DOHH2 (cell line): ENCODE measurements around the gene PTPRN2.

Experiments used
- H3F3A ChIP-seq: fragments of 200-600 bp; sonication (generic), shearing (Covaris generic); 2 replicates; pipeline ENCODE4 v1.6.0; 2016; ENCODE audit warnings: antibody characterized with exemption, mild to moderate bottlenecking; ENCODE audit not compliant: control insufficient read depth, insufficient read depth
- H3K27ac ChIP-seq: fragments of 200-600 bp; sonication (generic); 2 replicates; pipeline ENCODE4 v1.5.1; 2014; ENCODE audit warnings: low read depth, mild to moderate bottlenecking, low read length, moderate library complexity
- H3K27me3 ChIP-seq: fragments of 200-600 bp; sonication (generic); 2 replicates; pipeline ENCODE4 v1.6.1; 2014; ENCODE audit warnings: mild to moderate bottlenecking, low read length, mixed read lengths; ENCODE audit not compliant: control insufficient read depth
- H3K36me3 ChIP-seq: fragments of 200-600 bp; sonication (generic); 2 replicates; pipeline ENCODE4 v1.6.1; 2014; ENCODE audit warnings: mild to moderate bottlenecking, low read length, moderate library complexity, mixed read lengths; ENCODE audit not compliant: control insufficient read depth
- H3K4me1 ChIP-seq: fragments of 200-600 bp; sonication (generic); 2 replicates; pipeline ENCODE4 v1.6.1; 2014; ENCODE audit warnings: mild to moderate bottlenecking, low read length, mixed read lengths; ENCODE audit not compliant: control insufficient read depth
- H3K4me2 ChIP-seq: fragments of 200-600 bp; sonication (generic); 2 replicates; pipeline ENCODE4 v1.6.0; 2014; ENCODE audit warnings: mild to moderate bottlenecking, low read length, moderate library complexity
- H3K4me3 ChIP-seq: fragments of 200-600 bp; sonication (generic); 2 replicates; pipeline ENCODE4 v1.5.1; 2014; ENCODE audit warnings: mild to moderate bottlenecking, low read length, mixed read lengths
- H3K79me2 ChIP-seq: fragments of 200-600 bp; sonication (generic); 2 replicates; pipeline ENCODE4 v1.6.1; 2014; ENCODE audit warnings: mild to moderate bottlenecking, low read length, mixed read lengths; ENCODE audit not compliant: control insufficient read depth
- H3K9me2 ChIP-seq: fragments of 200-600 bp; sonication (generic); replicated peaks from 2 replicates; pipeline ENCODE4 v1.6.1; 2014; ENCODE audit warnings: mild to moderate bottlenecking, low read length, mixed read lengths; ENCODE audit not compliant: control insufficient read depth
- H3K9me3 ChIP-seq: fragments of 200-600 bp; sonication (generic); 2 replicates; pipeline ENCODE4 v1.6.1; 2014; ENCODE audit warnings: antibody characterized with exemption, low read length, mixed read lengths; ENCODE audit not compliant: control insufficient read depth, insufficient read depth
- H4K20me1 ChIP-seq: fragments of 200-600 bp; sonication (generic); 2 replicates; pipeline ENCODE4 v1.6.0; 2014; ENCODE audit warnings: low read depth, mild to moderate bottlenecking, antibody characterized with exemption, low read length, moderate library complexity; ENCODE audit not compliant: control insufficient read depth, insufficient read depth
- CTCF ChIP-seq: fragments of 200-600 bp; sonication (generic); IDR thresholded peaks from one replicate; pipeline ENCODE4 v1.5.1; 2014; ENCODE audit warnings: antibody characterized with exemption, mild to moderate bottlenecking, low read depth, low read length; ENCODE audit not compliant: poor library complexity, severe bottlenecking
- EZH2phosphoT487 ChIP-seq: fragments of 200-600 bp; sonication (generic); IDR thresholded peaks from 2 replicates; pipeline ENCODE4 v1.6.1; 2017; ENCODE audit warnings: borderline replicate concordance, mild to moderate bottlenecking, antibody characterized with exemption, low read length, moderate library complexity, mixed read lengths

The PTPRN2 gene

GRCh38 chr7:157997471-157997870, 590.2 kb downstream of the PTPRN2 start:
- H3K27ac ChIP-seq = no peak overlapping the region
- peaks cover 20% of the 10 kb centered on the region; the same call in 1 of the 2 replicates for H3K9me3 ChIP-seq
- no peaks in the 10 kb centered on the region for H3K27me3 ChIP-seq
- TF ChIP-seq EZH2phosphoT487 = no peak
- TF ChIP-seq CTCF = no peak
- H3K36me3 ChIP-seq = no peaks in the 10 kb centered on the region
- H3K79me2 ChIP-seq = no peaks in the 10 kb centered on the region
- H3K4me1 ChIP-seq = no peaks in the 10 kb centered on the region
- no peaks in the 10 kb centered on the region for H4K20me1 ChIP-seq
- no peaks in the 10 kb centered on the region for H3K9me2 ChIP-seq
- no peak overlapping the region for H3K4me3 ChIP-seq
- no peaks in the 10 kb centered on the region for H3F3A ChIP-seq
- no peak overlapping the region for H3K4me2 ChIP-seq

- Histone ChIP-seq H3F3A (no peaks in the 10 kb centered on the region), H3K4me3 (no peak overlapping the region), H4K20me1 (no peaks in the 10 kb centered on the region), H3K79me2 (no peaks in the 10 kb centered on the region), H3K9me3 (peaks cover 20% of the 10 kb centered on the region; the same call in 1 of the 2 replicates), H3K27ac (no peak overlapping the region), H3K36me3 (no peaks in the 10 kb centered on the region), H3K4me2 (no peak overlapping the region), H3K9me2 (no peaks in the 10 kb centered on the region), H3K4me1 (no peaks in the 10 kb centered on the region), H3K27me3 (no peaks in the 10 kb centered on the region)
- no peak for TF ChIP-seq CTCF
- no peak for TF ChIP-seq EZH2phosphoT487
Observed at GRCh38 chr7:157997080-157997440, 590.6 kb downstream of the PTPRN2 start.

- no peaks in the 10 kb centered on the region for H3K79me2 ChIP-seq
- no peaks in the 10 kb centered on the region for H3K9me2 ChIP-seq
- no peak overlapping the region for H3K4me3 ChIP-seq
- no peaks in the 10 kb centered on the region for H3K27me3 ChIP-seq
- H4K20me1 ChIP-seq = no peaks in the 10 kb centered on the region
- H3K27ac ChIP-seq = no peak overlapping the region
- peaks cover 20% of the 10 kb centered on the region; the same call in 1 of the 2 replicates for H3K9me3 ChIP-seq
- no peak for TF ChIP-seq CTCF
- TF ChIP-seq EZH2phosphoT487 = no peak
- no peaks in the 10 kb centered on the region for H3K4me1 ChIP-seq
- no peak overlapping the region for H3K4me2 ChIP-seq
- no peaks in the 10 kb centered on the region for H3F3A ChIP-seq
- H3K36me3 ChIP-seq = no peaks in the 10 kb centered on the region
Observed at GRCh38 chr7:157996359-157997079, 591.1 kb downstream of the PTPRN2 start.
